NOMO-1 treated with DMSO at 0.1 percent for 48 hours (cell line): ENCODE measurements around the gene CNGB1.
"Not testable (repeated sequence)": the region's sequence is repeated elsewhere in the genome, so short reads cannot be mapped to it uniquely, and the experiment has no call there.

Experiments
- DNase-seq: peaks from one replicate; lab custom pipeline; 2025; ENCODE audit not compliant: unreplicated experiment; lab: John Stamatoyannopoulos, UW

The CNGB1 gene

GRCh38 chr16:57890752-57891111 is 80.2 kb downstream of the CNGB1 start:
- no peak for DNase-seq

GRCh38 chr16:57889960-57890751 is 80.8 kb downstream of the CNGB1 start:
- DNase-seq, result no peak

GRCh38 chr16:57889522-57889921 is 81.4 kb downstream of the CNGB1 start:
- no peak for DNase-seq

- no peak for DNase-seq
Measured at GRCh38 chr16:57889111-57889510, 81.8 kb downstream of the CNGB1 start.

DNA sequence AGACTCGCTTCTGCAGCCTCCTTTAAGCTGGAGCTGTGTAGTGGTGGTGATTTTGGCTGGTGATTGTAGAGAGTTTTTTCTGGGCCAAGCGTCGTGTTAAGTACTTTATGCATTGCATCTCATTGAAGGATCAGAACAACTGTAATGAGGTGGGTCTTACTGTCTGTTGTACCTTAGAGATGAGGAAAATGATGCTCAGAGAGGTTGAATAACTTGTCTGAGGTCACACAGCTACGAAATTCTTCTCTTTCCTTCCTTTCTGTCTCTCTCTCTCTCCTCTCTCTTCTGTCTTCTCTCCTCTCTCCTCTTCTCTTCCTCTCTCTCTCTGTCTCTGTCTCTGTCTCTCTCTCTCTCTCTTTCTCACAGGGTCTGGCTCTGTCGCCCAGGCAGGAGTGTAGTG is 82.8 kb downstream of the CNGB1 start:
- DNase-seq, result no peak

DNA sequence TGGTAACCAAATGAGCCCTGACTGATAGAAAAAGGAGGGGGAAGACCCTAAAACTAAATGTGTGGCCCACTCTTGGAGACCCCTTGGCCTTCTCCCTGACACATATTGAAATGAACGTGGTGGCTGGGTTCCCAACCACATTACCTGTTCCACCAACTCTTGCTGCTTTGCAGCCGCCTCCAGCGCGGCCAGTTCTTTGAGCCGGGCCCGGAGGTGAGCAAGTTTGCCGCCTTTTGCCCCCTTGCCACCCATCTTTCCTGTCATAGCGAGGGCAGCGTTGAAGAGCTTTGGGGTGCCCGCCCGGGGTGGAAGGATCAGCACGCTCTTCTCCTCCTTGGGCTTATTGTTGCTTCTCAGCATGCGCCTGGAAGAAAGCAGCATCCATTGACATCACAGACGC is 83.2 kb downstream of the CNGB1 start:
- no peak for DNase-seq

DNA sequence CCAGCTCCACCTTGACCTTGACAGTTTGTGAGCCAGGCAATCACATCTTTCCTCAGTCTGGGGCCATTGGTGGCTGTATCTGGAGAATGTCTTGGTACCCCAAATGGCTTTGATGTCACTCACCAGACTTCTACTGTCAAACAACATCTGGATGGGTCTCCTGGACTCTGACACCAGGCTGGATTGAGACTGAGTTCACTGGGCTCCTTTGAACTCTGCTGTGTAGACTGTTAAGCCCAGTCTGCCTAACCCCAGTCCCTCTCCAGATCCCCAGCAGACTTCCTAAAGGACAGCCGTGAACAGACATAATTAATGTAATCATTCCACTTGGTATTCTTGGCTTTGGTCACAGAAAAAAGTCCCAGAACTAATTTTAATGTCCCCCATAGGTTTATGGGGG is 84.5 kb downstream of the CNGB1 start:
- no peak for DNase-seq

GRCh38 chr16:57884655-57885133 is 86.2 kb downstream of the CNGB1 start:
- DNase-seq, result no peak

DNA sequence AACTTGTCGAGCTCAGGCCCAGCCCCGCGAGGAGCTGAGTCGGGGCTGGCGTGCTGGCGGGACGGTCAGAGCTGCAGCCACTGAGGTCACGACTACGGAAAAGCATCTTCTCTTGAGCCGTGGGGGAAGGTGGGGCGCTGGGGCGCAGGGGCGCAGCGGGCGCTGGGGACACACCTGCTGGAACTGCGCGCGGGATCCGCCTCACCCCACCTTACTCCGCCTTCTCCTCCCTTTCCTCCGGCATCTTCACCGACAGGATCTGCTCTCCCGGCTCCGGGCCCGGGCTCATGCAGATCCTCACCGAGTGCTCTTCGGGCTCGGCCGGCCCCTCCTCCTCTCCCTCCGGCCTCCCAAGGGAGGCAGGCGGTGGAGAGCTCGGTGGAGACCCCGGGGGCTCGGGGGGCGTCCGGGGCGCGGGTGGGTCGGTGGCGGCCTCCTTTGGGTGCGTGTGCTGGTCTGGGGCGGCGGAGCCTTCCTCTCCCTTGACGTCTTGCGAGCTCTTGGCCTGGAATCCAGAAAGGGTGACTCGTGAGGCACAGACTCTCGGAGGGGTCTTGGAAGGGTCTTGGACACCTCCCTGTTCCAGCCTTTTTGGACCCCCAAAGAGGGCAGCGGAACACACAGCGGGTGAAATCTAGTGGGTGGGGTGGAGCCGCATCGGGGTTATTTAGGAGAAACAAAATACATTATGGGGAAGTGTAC is 86.8 kb downstream of the CNGB1 start:
- no peak for DNase-seq

GRCh38 chr16:57883480-57883879 is 87.4 kb downstream of the CNGB1 start:
- no peak for DNase-seq

- no peak for DNase-seq
Measured at GRCh38 chr16:57882792-57883191, 88.1 kb downstream of the CNGB1 start.

- no peak for DNase-seq
Measured at GRCh38 chr16:57882206-57882605, 88.7 kb downstream of the CNGB1 start.

- peak; percentile 2 for DNase-seq
Measured at GRCh38 chr16:57878586-57878985, 92.3 kb downstream of the CNGB1 start.

DNA sequence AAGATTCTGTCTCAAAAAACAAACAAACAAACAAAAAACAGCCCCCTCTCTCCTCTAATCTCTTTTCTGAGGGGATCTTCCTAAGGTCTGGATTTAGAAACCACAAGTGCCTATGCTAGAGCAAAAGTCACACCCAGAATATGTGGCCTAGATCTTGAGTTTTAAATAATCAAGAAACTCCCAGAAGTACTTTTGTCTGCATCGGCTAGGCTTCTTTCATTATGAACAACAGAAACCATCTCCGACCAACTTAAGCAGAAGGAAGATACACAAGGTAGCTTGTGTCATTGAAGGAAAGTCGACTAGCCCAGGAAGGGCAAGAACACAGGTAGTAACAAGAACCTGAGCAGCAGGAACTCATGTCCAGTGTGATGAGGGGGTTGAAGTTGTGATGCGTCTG is 94.7 kb downstream of the CNGB1 start:
- no peak for DNase-seq

DNA sequence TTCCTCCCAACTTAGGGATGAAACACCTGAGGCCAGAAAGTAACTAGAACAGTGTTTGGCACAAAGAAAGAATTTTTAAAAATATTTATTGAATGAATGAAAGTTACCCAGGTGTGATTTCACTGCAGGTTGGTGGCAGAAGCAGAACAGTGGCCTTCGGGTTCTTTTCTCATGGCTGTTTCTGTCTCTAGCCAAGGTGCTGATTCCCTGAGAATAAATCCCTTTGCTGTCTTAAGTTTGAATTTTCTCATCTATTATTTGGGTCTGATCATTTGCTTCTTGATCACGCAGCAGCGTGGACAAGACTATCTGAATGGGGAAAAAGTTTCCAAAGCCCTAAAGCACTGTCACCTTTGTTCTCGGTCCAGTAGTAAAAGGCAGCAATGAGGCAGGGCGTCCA is 95.6 kb downstream of the CNGB1 start:
- DNase-seq, result no peak

DNA sequence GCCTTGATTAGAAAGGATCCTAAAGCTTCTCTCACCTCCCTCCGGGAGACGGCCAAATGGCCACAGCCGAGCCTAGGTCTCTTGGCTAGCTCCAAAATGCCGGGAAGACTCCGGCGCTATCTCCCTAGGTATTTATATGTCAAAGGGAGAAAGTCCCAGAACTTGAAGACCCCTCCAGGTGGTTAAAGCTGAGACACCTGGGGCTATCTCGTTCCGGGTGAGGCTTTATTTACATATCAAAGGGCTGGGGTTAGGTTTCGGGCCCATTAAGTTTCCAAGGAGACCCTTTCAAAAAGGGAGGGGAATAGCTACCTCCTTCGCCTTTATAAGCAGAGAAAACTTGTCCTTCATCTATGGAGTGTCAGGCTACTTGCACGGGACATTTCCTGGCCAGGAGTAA is 97.7 kb downstream of the CNGB1 start:
- DNase-seq, result no peak

DNA sequence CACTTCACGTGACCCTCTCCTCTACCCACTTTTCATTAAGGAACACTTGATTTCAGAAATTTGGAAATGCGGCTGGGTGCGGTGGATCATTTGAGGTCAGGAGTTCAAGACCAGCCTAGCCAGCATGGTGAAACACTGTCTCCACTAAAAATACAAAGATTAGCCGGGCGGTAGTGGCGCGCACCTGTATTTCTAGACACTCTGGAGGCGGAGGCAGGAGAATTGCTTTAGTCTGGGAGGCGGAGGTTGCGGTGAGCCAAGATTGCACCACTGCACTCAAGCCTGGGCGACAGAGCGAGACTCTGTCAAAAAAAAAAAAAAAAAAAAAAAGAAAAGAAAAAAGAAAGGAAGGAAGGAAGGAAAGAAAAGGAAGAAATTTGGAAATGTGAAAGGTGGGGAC is 98.2 kb downstream of the CNGB1 start:
- not testable (repeated sequence) for DNase-seq

GRCh38 chr16:57871456-57871855 is 99.5 kb downstream of the CNGB1 start:
- DNase-seq, result no peak

DNA sequence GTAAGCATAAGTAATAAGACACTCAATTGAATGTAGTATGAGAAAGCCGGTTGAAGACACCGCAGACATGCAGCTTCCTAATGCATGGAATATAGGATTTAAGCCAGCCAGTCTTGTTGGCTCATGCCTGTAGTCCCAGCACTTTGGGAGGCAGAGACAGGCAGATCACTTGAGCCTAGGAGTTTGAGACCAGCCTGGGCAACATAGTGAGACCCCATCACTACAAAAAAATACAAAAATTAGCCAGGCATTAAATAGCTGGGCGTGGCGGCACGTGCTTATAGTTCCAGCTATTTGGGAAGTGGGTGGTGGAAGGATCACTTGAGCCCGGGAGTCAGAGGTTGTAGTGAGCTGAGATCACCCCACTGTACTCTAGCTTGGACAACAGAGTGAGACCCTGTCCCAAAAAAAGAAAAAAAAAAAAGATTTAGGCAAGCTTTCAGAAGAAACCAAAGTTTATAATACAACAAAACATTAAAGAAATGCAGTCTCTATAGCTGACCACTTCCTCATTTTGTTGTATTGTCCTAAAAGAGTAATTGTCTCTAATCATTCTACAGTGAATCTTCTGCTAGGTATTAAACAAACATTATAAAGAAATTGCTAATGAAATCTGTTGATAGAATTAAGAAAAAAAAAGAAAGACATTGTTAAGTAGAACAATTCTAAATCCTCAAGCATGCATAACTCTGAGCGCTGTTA is 100.0 kb downstream of the CNGB1 start:
- peak; percentile 21 for DNase-seq

- no peak for DNase-seq
Measured at GRCh38 chr16:57868913-57869520, 101.9 kb downstream of the CNGB1 start.

GRCh38 chr16:57867000-57867561 is 103.8 kb downstream of the CNGB1 start:
- no peak for DNase-seq
